ENCODE data around the gene STRA6.

The STRA6 gene

DNA sequence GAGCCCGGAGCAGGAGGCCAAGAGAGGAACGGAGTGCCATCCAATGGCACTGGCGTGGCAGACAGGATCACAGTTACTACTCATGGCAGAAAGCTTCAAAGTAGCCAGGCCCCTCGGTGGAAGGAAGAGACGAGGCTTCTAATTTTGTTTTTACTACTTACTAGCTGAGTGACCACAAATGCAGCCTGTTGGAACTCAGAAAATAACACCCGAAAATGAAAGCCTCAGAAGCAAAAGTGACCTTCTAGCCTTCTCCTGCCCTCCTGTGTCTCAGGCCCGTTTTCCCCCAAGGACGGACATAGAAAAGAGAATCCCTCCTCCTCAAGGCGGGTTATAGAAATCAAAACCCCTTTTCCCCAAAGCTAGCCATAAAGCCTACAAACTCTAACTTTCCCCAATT is 9.9 kb upstream of the STRA6 start:
- DNase-seq (ENCODE audit: low read depth): no peak
- TF ChIP-seq, protein P1, sequence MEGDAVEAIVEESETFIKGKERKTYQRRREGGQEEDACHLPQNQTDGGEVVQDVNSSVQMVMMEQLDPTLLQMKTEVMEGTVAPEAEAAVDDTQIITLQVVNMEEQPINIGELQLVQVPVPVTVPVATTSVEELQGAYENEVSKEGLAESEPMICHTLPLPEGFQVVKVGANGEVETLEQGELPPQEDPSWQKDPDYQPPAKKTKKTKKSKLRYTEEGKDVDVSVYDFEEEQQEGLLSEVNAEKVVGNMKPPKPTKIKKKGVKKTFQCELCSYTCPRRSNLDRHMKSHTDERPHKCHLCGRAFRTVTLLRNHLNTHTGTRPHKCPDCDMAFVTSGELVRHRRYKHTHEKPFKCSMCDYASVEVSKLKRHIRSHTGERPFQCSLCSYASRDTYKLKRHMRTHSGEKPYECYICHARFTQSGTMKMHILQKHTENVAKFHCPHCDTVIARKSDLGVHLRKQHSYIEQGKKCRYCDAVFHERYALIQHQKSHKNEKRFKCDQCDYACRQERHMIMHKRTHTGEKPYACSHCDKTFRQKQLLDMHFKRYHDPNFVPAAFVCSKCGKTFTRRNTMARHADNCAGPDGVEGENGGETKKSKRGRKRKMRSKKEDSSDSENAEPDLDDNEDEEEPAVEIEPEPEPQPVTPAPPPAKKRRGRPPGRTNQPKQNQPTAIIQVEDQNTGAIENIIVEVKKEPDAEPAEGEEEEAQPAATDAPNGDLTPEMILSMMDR (IDR thresholded peaks at IDR 0.05; ENCODE audit: control insufficient read depth, extremely low read depth, insufficient read depth): no peak
- no peak overlapping the region for H3K4me3 ChIP-seq (ENCODE audit: low read depth, low read length)

DNA sequence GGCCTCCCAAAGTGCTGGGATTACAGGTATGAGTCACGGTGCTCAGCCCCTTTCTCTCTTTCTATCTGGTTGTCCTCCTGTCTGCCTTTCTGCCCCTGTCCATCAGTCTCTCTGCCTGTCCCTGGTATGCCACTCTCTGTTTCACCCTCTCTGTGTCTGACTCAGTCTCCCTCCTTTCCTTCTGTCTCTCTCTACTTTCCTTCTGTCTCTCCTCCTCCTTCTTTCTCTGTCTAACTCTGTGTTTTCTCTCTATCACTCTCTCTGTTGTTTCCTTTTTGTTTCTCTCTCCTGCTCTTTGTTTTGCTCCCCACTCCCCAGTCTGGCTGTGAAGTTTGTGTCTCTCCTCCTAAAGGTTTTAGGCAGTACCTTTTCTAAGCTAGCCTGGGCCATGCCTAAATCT is 9.1 kb upstream of the STRA6 start:
- TF ChIP-seq, protein P1 (IDR thresholded peaks at IDR 0.05; ENCODE audit: control insufficient read depth, extremely low read depth, insufficient read depth): no peak
- no peak for DNase-seq (ENCODE audit: low read depth)
- H3K4me3 ChIP-seq (ENCODE audit: low read depth, low read length): no peak overlapping the region

DNA sequence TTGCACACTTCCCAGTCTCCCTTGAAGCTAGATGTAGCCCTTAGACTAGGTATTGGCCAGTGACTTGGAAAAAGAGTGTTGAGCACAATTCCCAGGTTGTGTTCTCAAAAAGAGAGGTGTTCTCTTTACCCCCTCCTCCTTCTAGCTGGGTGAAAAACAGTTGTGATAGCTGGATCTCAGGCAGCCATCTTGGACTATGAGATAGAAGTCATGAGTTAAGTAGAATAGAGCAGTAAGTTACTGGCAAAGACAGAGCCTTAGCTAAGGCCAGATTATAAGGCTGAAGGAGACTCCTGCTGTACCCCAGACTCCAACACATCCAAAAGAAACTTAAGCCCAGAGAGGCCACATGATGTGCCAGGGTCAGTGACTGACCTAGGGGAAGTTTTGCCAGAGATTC is 8.1 kb upstream of the STRA6 start:
- no peak overlapping the region for H3K4me3 ChIP-seq (ENCODE audit: low read depth, low read length)
- no peak for DNase-seq (ENCODE audit: low read depth)
- TF ChIP-seq, protein P1 (IDR thresholded peaks at IDR 0.05; ENCODE audit: control insufficient read depth, extremely low read depth, insufficient read depth): no peak

DNA sequence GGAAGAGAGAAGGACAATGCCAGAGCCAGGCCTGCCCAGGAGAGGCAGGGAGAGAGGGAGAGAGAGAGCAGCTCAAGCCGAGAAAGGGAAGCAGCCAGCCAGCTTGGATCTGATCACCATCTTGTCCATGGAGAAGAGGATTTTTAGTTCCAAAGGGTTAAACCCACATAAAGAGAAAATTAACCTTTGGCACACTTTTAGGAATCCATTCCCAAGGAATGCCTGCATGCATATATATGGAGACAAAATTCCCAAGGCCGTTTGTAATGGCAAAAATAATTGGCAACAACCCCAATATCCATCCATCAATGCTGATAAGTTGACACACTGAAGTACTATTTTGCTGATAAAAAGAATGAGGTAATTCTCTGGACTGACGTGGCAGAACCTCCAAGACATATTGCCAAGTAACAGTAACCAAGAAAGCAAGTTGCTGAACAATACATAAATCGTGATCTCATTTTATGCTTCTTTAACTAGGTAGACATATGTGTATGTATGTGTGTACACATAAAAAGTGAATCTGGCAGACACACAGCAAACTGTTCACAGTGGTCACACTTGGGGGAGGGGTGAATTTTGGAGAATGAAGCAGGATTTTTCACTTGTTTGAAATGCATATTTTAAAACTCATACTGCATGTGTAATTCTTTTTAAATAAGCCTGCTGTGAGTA is 7.5 kb upstream of the STRA6 start:
- no peak for DNase-seq (ENCODE audit: low read depth)
- TF ChIP-seq, protein P1 (IDR thresholded peaks at IDR 0.05; ENCODE audit: control insufficient read depth, extremely low read depth, insufficient read depth): no peak
- no peak overlapping the region for H3K4me3 ChIP-seq (ENCODE audit: low read depth, low read length)

DNA sequence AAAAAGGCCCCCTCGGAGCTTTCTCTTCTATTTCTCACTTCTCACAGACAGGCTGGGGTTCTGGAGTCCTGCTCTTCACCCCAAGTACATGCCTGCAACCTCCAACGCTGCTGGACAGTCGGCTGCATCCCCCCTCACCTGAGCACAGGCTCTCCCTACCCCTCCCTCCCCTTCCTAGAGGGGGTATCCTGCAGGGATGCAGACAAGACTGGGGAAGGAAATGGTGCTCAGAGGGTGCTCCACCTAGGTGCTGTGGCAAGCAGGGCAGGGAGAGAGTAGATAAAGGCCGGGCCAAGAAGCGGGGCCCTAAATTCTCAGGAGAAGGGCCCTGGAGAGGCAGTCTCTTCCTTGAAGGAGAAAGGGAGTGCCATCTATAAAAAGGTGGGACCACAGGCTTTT is 7.0 kb upstream of the STRA6 start:
- no peak for DNase-seq (ENCODE audit: low read depth)
- no peak overlapping the region for H3K4me3 ChIP-seq (ENCODE audit: low read depth, low read length)
- TF ChIP-seq, protein P1 (IDR thresholded peaks at IDR 0.05; ENCODE audit: control insufficient read depth, extremely low read depth, insufficient read depth): no peak

DNA sequence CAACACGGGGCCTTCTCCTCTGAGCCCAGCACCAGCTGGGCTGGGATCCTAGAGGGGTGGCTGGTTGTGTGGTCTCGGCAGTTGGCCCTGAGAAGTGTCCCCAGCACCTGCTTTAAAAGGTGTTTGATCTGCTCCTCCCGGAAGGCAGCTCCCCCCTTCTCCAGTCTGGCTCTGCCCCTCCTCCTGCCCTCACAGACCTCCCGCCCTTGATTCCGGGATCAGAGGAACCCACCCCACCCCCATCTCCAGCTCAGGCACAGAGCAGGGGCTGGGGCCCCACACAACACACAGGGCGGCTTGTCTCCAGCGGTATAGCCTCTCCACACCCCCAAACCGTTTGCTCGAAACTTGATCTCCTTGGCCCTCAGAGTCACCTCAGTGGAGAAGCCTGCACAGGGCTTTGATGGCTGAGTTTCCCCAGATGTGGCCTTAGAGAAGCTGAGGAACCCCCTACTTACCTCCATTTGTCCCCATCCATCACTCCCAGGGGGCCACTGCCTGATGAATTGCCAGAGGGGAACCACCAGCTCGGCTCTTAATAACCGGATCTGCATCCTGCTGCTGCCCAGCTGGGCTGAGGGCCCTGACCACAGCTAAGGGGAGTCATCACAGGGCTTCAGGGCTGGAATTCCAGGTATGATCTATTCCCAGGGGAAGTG is 6.4 kb upstream of the STRA6 start:
- H3K4me3 ChIP-seq (ENCODE audit: low read depth, low read length): no peak overlapping the region
- DNase-seq (ENCODE audit: low read depth): no peak
- TF ChIP-seq, protein P1 (IDR thresholded peaks at IDR 0.05; ENCODE audit: control insufficient read depth, extremely low read depth, insufficient read depth): no peak

DNA sequence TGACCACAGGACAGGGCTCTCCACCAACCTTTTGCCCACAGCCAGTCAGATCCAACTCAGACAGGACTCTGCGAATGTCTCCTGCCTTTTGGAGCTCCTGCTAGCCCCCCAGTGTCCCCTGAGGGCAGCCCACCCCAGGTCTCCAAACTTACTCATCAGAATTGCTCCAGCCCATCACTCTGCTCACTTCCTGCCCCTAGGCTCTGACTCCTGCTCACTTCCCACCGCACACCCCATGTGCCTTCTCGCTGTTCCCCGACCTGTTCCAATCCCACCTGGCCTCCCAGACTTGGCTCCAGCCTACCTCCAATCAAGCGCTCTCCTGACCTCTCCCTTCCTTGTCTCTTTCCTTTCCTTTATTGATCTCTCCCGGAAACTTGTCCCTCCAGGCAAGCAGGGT is 5.9 kb upstream of the STRA6 start:
- no peak overlapping the region for H3K4me3 ChIP-seq (ENCODE audit: low read depth, low read length)
- no peak for DNase-seq (ENCODE audit: low read depth)
- TF ChIP-seq, protein P1 (IDR thresholded peaks at IDR 0.05; ENCODE audit: control insufficient read depth, extremely low read depth, insufficient read depth): no peak

All from LNCaP clone FGC (cell line).